B cell (primary cell): ENCODE results near the gene USH1G.

ENCODE experiments used
- EZH2 ChIP-seq: IDR thresholded peaks from 2 replicates; pipeline ENCODE4 v1.6.1; 2012; ENCODE audit warnings: borderline replicate concordance, low read depth, mild to moderate bottlenecking, moderate library complexity, low read length; ENCODE audit not compliant: insufficient read depth, poor library complexity, severe bottlenecking
- TF ChIP-seq, protein P1 (sequence below): fragments of 200-600 bp; IDR thresholded peaks from one replicate; pipeline ENCODE4 v1.8.0; 2022; ENCODE audit warnings: antibody characterized with exemption, mild to moderate bottlenecking

DNA sequence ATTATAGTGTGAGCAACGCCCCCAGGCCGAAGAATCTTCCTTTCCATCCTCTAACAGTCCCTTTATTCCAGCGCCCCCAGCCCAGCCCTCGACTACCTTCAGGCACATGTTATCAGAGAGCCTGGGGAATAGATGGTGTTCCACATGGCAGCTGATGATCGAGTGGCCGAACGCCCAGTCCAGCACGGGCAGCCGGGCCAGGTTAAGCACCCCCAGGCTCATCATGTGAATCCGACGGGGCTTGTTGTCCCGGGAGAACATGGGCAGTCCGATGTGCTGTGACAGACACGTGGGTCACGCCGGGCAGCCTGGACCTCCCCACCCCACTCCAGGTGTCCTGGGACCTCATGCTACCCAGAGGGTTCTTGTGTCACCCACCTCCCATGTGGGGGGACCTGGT is 43.7 kb downstream of the USH1G start:
- TF ChIP-seq, protein P1, sequence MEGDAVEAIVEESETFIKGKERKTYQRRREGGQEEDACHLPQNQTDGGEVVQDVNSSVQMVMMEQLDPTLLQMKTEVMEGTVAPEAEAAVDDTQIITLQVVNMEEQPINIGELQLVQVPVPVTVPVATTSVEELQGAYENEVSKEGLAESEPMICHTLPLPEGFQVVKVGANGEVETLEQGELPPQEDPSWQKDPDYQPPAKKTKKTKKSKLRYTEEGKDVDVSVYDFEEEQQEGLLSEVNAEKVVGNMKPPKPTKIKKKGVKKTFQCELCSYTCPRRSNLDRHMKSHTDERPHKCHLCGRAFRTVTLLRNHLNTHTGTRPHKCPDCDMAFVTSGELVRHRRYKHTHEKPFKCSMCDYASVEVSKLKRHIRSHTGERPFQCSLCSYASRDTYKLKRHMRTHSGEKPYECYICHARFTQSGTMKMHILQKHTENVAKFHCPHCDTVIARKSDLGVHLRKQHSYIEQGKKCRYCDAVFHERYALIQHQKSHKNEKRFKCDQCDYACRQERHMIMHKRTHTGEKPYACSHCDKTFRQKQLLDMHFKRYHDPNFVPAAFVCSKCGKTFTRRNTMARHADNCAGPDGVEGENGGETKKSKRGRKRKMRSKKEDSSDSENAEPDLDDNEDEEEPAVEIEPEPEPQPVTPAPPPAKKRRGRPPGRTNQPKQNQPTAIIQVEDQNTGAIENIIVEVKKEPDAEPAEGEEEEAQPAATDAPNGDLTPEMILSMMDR = no peak
- no peak for TF ChIP-seq EZH2
